ENCODE results near the gene MST1R.

- TF ChIP-seq CTCF (IDR thresholded peaks at IDR 0.05; ENCODE audit: low read length): no peak
- TF ChIP-seq EZH2 (IDR thresholded peaks at IDR 0.05; ENCODE audit: borderline replicate concordance, low read length): no peak
Measured at GRCh38 chr3:49914906-49915305, 11.2 kb upstream of the MST1R start.
